Measurements from ENCODE around the gene EVI2B.

GRCh38 chr17:31320791-31321190 is 6.9 kb upstream of the EVI2B start:
- TF ChIP-seq CTCF (IDR thresholded peaks at IDR 0.05) (no peak), ZBTB43 (CRISPR knock-in tag; IDR thresholded peaks at IDR 0.05) (no peak), ZNF232 (CRISPR knock-in tag; IDR thresholded peaks at IDR 0.05) (no peak), MYBL2 (CRISPR knock-in tag; IDR thresholded peaks at IDR 0.05) (no peak), GABPB1 (CRISPR knock-in tag; IDR thresholded peaks at IDR 0.05) (no peak), IRF1 (CRISPR knock-in tag; IDR thresholded peaks at IDR 0.05) (no peak), CREB1 (CRISPR knock-in tag; IDR thresholded peaks at IDR 0.05) (no peak), ZNF671 (CRISPR knock-in tag; IDR thresholded peaks at IDR 0.05) (no peak), CBFB (CRISPR knock-in tag; IDR thresholded peaks at IDR 0.05; ENCODE audit: low read depth) (no peak), NFYB (CRISPR knock-in tag; conservative IDR thresholded peaks at IDR 0.05; ENCODE audit: low read depth) (no peak), ZNF138 (CRISPR knock-in tag; conservative IDR thresholded peaks at IDR 0.05) (no peak)

Measured in WTC11 (cell line).